ENCODE measurements around the gene FBXO45.

GRCh38 chr3:196620161-196620604 is 51.7 kb downstream of the FBXO45 start:
- TF ChIP-seq ATF2 (IDR thresholded peaks at IDR 0.05; ENCODE audit: low read length): peak; percentile 68; the same call in 1 of the 2 replicates
- peak; percentile 54 for TF ChIP-seq POLR2A (IDR thresholded peaks at IDR 0.05; ENCODE audit: low read depth, low read length)
- no peak for TF ChIP-seq HDAC6 (IDR thresholded peaks at IDR 0.05; ENCODE audit: unreplicated experiment)
- TF ChIP-seq RBBP5 (conservative IDR thresholded peaks at IDR 0.05): no peak
- no peak for TF ChIP-seq POLR2AphosphoS5 (IDR thresholded peaks at IDR 0.05; ENCODE audit: low read length)
- 0 out of 2 replicates have a peak, but pooled peaks have one; percentile 18 for TF ChIP-seq MLLT1 (IDR thresholded peaks at IDR 0.05)
- TF ChIP-seq CTCF (IDR thresholded peaks at IDR 0.05 in 2 of 3, conservative IDR thresholded peaks at IDR 0.05 in 1 of 3; ENCODE audit: control insufficient read depth in 2 of 3, extremely low read depth in 1 of 3, insufficient read depth in 1 of 3, low read depth in 3 of 3, low read length in 3 of 3): no peak
